ENCODE measurements around the gene GDF3. TPM values are rescaled to one million over a fixed set of nuclear protein-coding genes. Genes with fewer than 3 reads are reported as not detected.
A peak's percentile ranks its signal among the peaks of the same experiment; 100 is the strongest.
"Not testable (repeated sequence)": the region's sequence is repeated elsewhere in the genome, so short reads cannot be mapped to it uniquely, and the experiment has no call there.

GDF3 gene
- total RNA-seq (2014; rRNA removed; shearing (Covaris generic)): not detected in 2 replicates

GRCh38 chr12:7695566-7696197 lies at the start of gene GDF3:
Gene GDF3 (minus strand): TSS chr12:7695775. CDS start chr12:7695728, 47 bp downstream.
- no peak for DNase-seq (ENCODE audit: low spot score)

GRCh38 chr12:7732993-7733392 lies 37.4 kb upstream of the GDF3 start:
- DNase-seq (ENCODE audit: low spot score): no peak

DNA sequence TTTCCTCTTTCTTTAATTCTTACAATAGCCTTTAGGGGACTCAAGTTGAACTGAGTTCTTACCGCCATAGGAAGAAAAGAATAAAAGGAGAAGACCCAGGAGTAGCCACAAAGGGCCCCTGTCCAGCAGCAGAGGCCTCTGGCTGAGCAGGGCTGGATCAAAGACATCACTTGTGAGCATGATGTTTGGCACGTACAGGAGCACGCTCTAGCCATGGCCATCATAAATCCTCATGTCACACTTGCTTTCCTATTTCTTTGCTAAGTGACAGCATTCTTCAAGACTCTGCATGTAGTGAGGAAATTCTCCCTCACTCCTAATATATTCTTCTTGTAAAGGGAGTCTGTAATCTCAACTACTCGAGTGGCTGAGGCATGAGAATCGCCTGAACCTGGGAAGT lies 35.9 kb upstream of the GDF3 start:
- DNase-seq (ENCODE audit: low spot score): no peak

DNA sequence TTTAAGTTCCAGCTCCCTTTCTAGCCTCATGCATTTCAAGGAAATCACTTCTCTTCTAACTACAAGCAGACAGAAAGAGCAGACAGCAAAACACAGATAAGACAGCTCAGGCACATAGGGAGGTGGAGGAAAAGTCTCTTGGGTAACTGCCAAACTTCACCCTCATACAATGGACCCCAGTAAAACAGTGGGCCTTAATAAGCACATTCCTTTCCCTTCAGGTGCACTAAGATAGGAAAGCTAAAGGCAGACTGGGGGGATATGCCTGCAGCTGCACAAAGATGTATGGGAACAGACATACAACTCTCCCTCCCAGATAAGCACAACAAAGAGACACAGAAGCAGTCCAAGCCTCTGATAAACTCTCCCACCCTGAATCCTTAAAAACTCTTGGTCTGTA lies 35.4 kb upstream of the GDF3 start:
- DNase-seq (ENCODE audit: low spot score): not testable (repeated sequence)

GRCh38 chr12:7729746-7730145 lies 34.2 kb upstream of the GDF3 start:
- DNase-seq (ENCODE audit: low spot score): no peak

- no peak for DNase-seq (ENCODE audit: low spot score)
Observed at GRCh38 chr12:7723926-7724325, 28.4 kb upstream of the GDF3 start.

DNA sequence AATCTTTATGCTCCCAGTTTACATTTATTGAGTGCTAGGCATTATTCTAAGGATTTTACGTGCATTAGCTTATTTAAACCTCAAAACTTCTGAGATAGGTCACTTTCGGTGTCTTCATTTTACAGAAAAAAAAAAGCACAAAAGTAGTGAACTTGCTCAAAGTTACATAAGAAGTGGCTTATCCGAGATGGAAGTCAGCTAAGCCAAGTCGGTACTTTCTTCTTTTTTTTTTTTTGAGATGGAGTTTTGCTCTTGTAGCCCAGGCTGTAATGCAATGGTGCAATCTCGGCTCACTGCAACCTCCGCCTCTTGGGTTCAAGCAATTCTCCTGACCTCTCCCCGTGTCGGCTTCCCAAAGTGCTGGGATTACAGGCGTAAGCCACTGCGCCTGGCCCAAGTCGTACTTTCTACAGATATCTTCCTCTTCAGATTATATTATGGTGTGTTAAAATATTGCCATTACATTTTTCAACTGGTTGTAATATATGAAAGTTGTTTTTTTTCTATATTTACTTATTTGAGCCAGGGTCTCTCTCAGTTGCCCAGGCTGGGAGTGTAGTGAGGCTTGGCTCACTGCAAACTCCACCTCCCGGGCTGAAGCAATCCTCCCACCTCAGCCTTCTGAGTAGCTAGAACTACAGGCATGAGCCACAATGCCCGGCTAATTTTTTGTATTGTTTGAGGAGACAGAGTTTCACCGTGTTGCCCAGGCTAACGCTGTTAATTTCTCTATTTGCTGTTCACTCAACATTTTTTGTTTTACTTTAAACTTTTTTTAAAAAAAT lies 24.6 kb upstream of the GDF3 start:
- DNase-seq (ENCODE audit: low spot score): no peak

GRCh38 chr12:7716381-7716780 lies 20.8 kb upstream of the GDF3 start:
- DNase-seq (ENCODE audit: low spot score): peak; percentile 13

DNA sequence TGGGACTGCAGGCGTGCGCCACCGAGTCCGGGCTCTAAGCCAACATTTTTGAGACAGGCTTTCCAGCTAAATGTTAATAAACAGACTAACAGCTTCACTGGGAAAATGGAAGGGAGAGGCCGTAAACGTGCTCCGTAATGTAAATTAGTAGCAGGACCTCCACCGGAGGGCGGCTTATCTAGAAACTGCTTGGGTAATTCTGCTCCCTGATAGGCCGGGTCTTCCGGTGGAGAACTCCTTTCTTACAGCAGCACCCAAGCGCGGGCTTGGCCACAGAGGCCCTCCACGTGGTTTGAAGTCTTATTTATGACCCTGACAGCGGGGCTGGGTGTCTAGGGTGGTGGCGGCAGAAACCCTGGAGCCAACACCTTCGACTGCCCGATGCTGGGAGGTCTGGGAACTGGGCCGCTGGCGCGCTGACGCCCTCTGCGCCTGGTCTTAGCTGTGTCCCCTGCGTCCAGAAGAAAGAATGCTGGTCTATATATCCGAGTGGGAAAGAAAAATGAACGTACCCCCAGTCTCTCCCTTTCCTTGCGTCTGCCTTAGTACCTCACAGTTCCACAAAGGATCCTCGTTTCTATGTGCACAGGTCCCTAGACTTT lies 17.4 kb upstream of the GDF3 start:
- DNase-seq (ENCODE audit: low spot score): no peak

DNA sequence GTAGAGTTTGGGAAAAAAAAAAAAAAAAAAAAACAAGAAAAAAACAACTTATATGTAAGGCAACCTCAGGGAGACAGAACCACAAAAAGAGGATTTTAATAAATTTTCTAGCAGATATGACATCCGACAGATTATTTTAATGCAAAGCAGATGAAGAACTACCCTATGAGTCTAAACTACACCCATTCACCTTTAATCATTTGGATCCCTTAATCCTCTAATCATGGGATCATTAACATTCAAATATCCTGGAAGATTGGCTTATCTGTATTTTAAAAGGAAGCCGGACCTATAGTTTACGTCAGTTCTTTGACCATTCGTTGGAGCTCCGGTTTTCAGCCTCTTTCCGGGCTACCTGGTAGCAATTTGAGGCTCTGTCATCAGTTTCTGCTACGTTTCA lies 15.6 kb upstream of the GDF3 start, which contains the start of gene DPPA3:
Gene DPPA3 (plus strand): TSS at position 301 of the 400 bp plus-strand sequence. CDS start 138 bp downstream, outside the sequence.
- DNase-seq (ENCODE audit: low spot score): no peak

- DNase-seq (ENCODE audit: low spot score): no peak
Observed at GRCh38 chr12:7709969-7710675, 14.5 kb upstream of the GDF3 start.

DNA sequence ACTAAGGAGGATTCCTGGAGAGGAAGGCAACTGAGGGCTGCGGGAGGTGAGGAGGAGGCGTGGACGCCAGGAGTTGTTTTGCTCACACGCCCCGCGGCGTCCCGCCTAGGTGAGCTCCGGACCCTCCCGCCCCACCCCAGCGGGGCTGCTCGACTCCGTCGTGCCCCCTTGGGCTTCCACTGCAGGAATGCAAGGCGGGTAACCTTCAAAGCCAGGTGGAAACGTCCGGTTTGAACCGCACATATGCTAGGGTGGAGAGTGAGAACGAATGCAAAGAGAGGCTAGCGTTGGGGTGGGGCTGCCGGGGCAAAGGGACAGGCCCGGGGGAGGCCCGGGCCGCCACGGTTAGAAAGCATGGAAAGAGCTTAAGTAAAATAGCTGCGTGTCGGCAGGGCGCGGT lies 10.3 kb upstream of the GDF3 start:
- DNase-seq (ENCODE audit: low spot score): no peak

DNA sequence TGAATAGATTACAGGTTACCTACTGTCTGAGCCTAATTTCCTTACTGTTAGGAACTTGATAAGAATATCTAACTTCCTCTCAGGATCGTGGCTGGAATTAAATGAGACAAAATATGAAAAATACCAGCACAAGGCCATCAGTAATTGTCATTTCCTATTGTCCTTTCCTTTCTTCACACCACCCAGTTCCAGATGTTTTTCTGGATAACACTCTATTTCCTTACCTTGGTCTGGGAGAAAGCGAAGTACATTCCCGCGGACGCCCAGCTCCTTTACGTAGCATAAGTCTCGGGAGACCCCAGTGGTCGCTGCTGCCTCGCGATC lies 376 bp downstream of the GDF3 start:
- no peak for DNase-seq (ENCODE audit: low spot score)

DNA sequence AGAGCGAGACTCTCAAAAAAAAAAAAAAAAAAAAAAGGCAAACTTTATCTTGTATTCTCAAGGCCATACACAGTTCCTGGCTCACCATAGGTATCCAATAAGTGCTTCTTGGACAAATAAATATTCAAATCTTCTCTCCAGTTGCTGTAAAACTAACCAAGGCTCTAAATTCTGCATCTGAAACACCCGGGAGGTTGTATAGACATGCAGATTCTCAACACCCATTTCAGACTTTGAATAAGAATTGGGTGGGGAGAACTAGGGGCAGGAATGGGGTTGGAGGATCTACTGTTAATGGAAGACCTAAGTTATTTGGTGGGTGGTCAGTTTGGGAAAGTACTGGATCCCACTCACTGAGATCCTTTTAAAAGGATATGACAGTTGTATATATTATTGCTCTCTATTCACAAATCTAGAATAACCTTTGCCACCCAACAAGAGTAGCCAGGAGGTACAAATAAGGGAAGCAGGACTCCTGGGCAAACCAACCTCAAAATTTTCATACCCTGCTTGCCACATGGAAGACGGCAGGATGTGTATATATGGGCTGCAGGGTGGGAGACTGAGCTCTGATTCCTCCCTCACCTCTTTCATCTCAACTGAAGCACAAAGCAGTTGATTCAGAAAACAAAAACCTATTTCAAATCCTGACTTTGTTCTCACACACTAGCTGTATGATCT lies 879 bp downstream of the GDF3 start:
- DNase-seq (ENCODE audit: low spot score): no peak

DNA sequence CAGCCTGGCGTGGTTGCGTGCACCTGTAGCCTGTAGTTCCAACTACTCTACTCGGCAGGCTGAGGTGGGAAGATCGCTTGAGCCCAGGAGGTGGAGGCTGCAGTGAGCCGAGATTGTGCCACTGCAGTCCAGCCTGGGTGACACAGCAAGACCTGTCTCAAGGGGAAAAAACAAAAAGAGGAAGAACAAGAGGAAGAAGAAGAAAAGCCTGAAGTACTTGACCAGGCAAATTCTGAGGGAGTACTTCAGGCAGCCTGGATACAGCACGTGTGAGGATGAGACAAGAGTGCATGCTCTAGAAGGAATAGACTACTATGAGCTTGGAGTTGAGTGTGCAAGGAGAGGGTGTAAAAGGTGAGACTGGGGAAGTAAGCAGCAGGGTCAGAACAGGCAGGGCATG lies 1.8 kb downstream of the GDF3 start:
- DNase-seq (ENCODE audit: low spot score): no peak

DNA sequence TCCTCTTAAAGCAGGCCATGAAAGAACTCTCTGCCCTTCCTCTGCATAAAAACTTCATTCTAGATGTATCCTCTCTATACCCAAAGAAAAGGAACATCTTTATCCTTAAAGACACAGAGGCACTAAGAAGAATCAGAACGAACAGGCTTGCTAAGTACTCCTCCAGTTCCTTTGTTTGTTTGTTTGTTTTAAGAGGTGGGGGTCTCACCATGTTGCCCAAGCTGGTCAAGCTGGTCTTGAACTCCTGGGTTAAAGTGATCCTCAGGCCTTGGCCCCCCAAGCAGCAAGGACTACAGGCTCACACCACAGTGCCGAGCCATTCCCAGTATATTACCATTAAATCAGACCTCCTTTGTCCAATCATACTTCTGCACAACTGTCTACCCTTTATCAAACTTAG lies 14.0 kb downstream of the GDF3 start:
- no peak for DNase-seq (ENCODE audit: low spot score)

GRCh38 chr12:7679251-7680045 lies 16.1 kb downstream of the GDF3 start:
- no peak for DNase-seq (ENCODE audit: low spot score)

- no peak for DNase-seq (ENCODE audit: low spot score)
Observed at GRCh38 chr12:7678744-7679143, 16.8 kb downstream of the GDF3 start.

- DNase-seq (ENCODE audit: low spot score): peak; percentile 32
Observed at GRCh38 chr12:7677432-7677888, 18.1 kb downstream of the GDF3 start.

- DNase-seq (ENCODE audit: low spot score): not testable (repeated sequence)
Observed at GRCh38 chr12:7675455-7675854, 20.1 kb downstream of the GDF3 start.

- DNase-seq (ENCODE audit: low spot score): no peak
Observed at GRCh38 chr12:7668171-7668570, 27.4 kb downstream of the GDF3 start.

Measured in HT-29 (cell line).